Measurements from ENCODE around the gene MOSPD3.
A peak's percentile ranks its signal among the peaks of the same experiment; 100 is the strongest.

The MOSPD3 gene

DNA sequence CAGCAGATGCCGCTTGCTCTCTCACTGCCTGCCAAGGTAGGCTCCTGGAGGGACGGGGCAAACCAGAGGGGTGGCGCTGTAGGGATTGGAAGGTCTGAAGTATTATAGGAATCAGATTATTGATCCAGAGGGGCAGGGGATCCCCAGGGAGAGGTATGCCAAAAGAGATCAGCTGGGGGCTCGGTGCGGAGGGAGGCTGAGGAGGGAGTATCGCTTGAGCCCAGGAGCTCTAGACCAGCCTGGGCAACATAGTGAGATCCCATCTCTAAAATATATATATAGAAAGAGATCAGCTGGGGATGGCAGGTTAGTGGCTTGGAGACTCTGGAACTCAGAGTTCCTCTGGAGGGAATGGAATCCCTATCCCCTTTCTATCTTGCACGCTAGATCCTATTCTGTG lies 17.2 kb upstream of the MOSPD3 start:
- DNase-seq, result no peak

- DNase-seq, result no peak
Measured at GRCh38 chr7:100598425-100598824, 13.9 kb upstream of the MOSPD3 start.

GRCh38 chr7:100599911-100600729 lies 12.2 kb upstream of the MOSPD3 start:
- DNase-seq, result no peak

DNA sequence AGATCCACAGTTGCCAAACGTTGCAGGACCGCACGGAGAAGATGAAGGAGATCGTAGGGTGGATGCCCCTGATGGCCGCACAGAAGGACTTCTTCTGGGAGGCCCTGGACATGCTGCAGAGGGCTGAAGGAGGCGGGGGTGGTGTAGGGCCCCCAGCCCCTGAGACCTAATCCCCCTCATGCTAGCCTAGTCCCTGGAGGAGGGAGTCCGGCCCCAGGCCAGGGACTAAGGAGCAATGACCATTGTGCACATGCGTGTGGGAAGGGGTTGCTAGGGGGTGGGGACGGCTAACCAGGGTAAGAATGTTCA lies 11.7 kb upstream of the MOSPD3 start:
- no peak for DNase-seq

- DNase-seq, result no peak
Measured at GRCh38 chr7:100602889-100603725, 9.2 kb upstream of the MOSPD3 start.

- no peak for DNase-seq
Measured at GRCh38 chr7:100603726-100604027, 8.7 kb upstream of the MOSPD3 start.

- DNase-seq, result peak; percentile 83
Measured at GRCh38 chr7:100604028-100604975, 8.0 kb upstream of the MOSPD3 start.

GRCh38 chr7:100604976-100605911 lies 7.1 kb upstream of the MOSPD3 start:
- DNase-seq, result peak; percentile 40

DNA sequence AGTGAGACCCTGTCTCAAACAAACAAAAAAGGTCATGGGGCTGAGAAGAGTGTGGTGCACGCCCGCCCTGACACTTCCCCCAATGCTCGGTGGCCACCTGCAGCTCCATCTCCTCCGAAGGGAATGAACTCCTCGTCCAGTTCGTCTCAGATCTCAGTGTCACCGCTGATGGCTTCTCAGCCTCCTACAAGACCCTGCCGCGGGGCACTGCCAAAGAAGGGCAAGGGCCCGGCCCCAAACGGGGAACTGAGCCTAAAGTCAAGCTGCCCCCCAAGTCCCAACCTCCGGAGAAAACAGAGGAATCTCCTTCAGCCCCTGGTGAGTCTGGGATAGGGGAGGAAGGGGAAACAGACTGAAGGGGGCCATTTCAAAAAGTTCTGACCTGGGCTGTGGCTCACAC lies 6.0 kb upstream of the MOSPD3 start:
- DNase-seq, result no peak

- DNase-seq, result no peak
Measured at GRCh38 chr7:100607111-100607510, 5.2 kb upstream of the MOSPD3 start.

GRCh38 chr7:100609958-100610357 lies 2.4 kb upstream of the MOSPD3 start:
- no peak for DNase-seq

DNA sequence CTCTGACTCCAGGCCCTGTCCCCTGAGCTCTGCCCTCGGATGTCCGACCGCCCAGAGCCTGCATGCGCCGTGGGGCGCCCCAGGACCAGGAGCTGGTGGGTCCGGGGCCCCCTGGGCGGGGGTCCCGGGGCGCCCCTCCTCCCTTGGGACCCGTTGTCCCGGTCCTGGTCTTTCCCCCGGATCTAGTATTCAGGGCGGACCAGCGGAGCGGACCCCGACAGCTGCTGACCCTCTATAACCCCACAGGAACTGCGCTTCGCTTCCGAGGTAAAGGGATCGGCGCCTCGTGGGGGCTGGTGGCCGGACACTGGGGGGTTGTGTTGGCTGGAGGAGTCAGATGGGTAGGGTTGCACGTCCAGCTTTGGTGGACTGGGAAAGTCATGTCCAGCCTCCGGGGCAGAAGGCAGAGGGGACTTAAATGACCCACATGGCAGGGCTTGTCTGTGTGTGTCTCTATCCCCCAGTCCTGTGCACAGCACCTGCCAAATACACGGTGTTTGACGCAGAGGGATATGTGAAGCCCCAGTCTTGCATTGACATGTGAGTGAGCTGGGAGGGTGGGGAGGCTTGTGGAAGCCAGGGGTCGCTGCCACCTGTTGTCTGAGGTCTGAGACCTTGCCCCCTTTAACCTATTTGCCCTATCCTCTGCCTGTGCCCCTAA lies 520 bp downstream of the MOSPD3 start:
- DNase-seq, result no peak

GRCh38 chr7:100613412-100614175 lies 1.3 kb downstream of the MOSPD3 start:
- no peak for DNase-seq

GRCh38 chr7:100614308-100614861 lies 2.0 kb downstream of the MOSPD3 start:
- DNase-seq, result no peak

- DNase-seq, result no peak
Measured at GRCh38 chr7:100620239-100620638, 7.9 kb downstream of the MOSPD3 start.

GRCh38 chr7:100620804-100621203 lies 8.5 kb downstream of the MOSPD3 start:
- no peak for DNase-seq

GRCh38 chr7:100621554-100621953 lies 9.2 kb downstream of the MOSPD3 start:
- DNase-seq, result no peak

- no peak for DNase-seq
Measured at GRCh38 chr7:100623951-100624824, 11.8 kb downstream of the MOSPD3 start.

DNA sequence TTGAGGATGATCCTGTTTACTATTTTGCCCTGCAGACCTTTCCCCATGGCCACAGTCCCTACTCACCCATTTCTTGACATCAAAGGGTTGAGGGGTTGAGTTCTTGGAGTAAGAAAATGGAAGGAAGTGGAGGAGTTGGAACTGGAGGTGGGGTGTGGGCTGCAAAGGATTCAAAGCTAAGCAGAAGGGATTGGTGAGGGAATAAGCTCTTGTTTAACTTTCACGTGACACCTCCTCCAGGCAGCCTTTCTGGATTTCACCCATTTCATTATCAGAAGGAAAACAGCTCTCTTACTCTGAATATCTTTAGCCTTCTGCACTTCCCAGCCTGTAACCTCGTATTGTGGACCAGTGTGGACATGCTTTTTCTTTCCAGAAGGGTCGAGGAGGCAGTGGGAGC lies 13.7 kb downstream of the MOSPD3 start:
- DNase-seq, result no peak
